Gastroesophageal sphincter (tissue), 3 donors: ENCODE results near the gene CAMSAP1.

Source experiments
- CTCF ChIP-seq, 4 experiments: fragments of 200-600 bp in 2 of 4; fragments of 450-650 bp in 2 of 4; sonication (generic) in 1 of 4; IDR thresholded peaks; one replicate each; pipeline ENCODE4 v1.5.1; 2017 to 2019; ENCODE audit warnings: antibody characterized with exemption in 4 of 4, mild to moderate bottlenecking in 2 of 4, moderate library complexity in 2 of 4
- EP300 ChIP-seq: sonication (generic); formaldehyde crosslinking; IDR thresholded peaks from one replicate; pipeline ENCODE4 v1.6.1; 2017; ENCODE audit warnings: antibody characterized with exemption, mild to moderate bottlenecking
- POLR2A ChIP-seq, 2 donors: fragments of 450-650 bp; IDR thresholded peaks; one replicate each; pipeline ENCODE4 v1.6.1; 2017; ENCODE audit warnings: antibody characterized with exemption in 2 of 2, mild to moderate bottlenecking in 2 of 2, moderate library complexity in 1 of 2
- POLR2AphosphoS5 ChIP-seq: sonication (generic); formaldehyde crosslinking; IDR thresholded peaks from one replicate; pipeline ENCODE4 v1.6.1; 2017; ENCODE audit warnings: antibody characterized with exemption

GRCh38 chr9:135777623-135778177, 129.6 kb downstream of the CAMSAP1 start:
- TF ChIP-seq POLR2AphosphoS5 (no peak), CTCF (IDR thresholded peaks at IDR 0.05) (no peak), POLR2A (IDR thresholded peaks at IDR 0.05) (no peak), EP300 (no peak)
